Kidney (tissue), 14 donors: ENCODE results near the gene BLCAP. TPM values are rescaled to one million over a fixed set of nuclear protein-coding genes. Genes with fewer than 3 reads are reported as not detected.

ENCODE experiments used
- DNase-seq, 5 donors: peaks; one replicate each; pipeline ENCODE4 v3.0.0-alpha.2; 2013 to 2020
- FAIRE-seq: peaks from 2 replicates; lab custom pipeline; 2012; peaks lifted over from hg19 to GRCh38; lab: Jason Lieb, UNC
- H3K27ac ChIP-seq, 2 donors: one replicate each; pipeline ENCODE4 v1.7.0; 2013; ENCODE audit warnings: low read depth in 2 of 2, low read length in 2 of 2, inconsistent platforms in 1 of 2
- H3K27me3 ChIP-seq: one replicate; pipeline ENCODE4 v1.7.1; 2013; ENCODE audit warnings: low read length, inconsistent platforms; ENCODE audit not compliant: control insufficient read depth, insufficient read depth
- H3K36me3 ChIP-seq, 3 donors: one replicate each; pipeline versions ENCODE4 v1.7.0 to v1.7.1; 2013; ENCODE audit warnings: low read length in 3 of 3, control low read depth in 1 of 3, inconsistent platforms in 1 of 3; ENCODE audit not compliant: insufficient read depth in 3 of 3, control insufficient read depth in 2 of 3
- H3K4me1 ChIP-seq, 3 donors: one replicate each; pipeline versions ENCODE4 v1.7.0 to v1.7.1; 2013; ENCODE audit warnings: low read length in 3 of 3, inconsistent platforms in 1 of 3, low read depth in 1 of 3; ENCODE audit not compliant: control insufficient read depth in 2 of 3, insufficient read depth in 2 of 3
- H3K4me3 ChIP-seq, 3 donors: one replicate each; pipeline versions ENCODE4 v1.7.0 to v1.8.1; 2013; ENCODE audit warnings: low read length in 3 of 3, control low read depth in 1 of 3, inconsistent platforms in 1 of 3
- H3K9ac ChIP-seq, 3 donors: one replicate each; pipeline versions ENCODE4 v1.7.0 to v1.7.1; 2013; ENCODE audit warnings: low read length in 3 of 3, control low read depth in 1 of 3, inconsistent platforms in 1 of 3
- H3K9me3 ChIP-seq, 3 donors: one replicate each; pipeline versions ENCODE4 v1.7.0 to v1.7.1; 2013; ENCODE audit warnings: low read length in 3 of 3, control low read depth in 1 of 3, inconsistent platforms in 1 of 3; ENCODE audit not compliant: control insufficient read depth in 2 of 3, insufficient read depth in 1 of 3
- CTCF ChIP-seq: IDR thresholded peaks from 3 replicates; pipeline ENCODE4 v1.5.1; 2012; ENCODE audit warnings: mild to moderate bottlenecking, moderate library complexity, borderline replicate concordance; ENCODE audit not compliant: insufficient read depth; ENCODE audit errors: extremely low read depth
- intact Hi-C: fragments of 100-400 bp; cut with DNase I; formaldehyde crosslinking; loops from one replicate; pipeline ENCODE4 v1.11.1; 2022
- polyA plus RNA-seq: library from polyadenylated mRNA; stranded (reverse); fragments of 350-450 nt; fragmentation: Illumina TruSeq; extraction: RNeasy Lipid Tissue Mini Kit (QIAGEN cat#74804); gene quantifications from one replicate; pipeline ENCODE4 v1.2.3, GENCODE V29; 2014; ENCODE audit warnings: low read depth, low replicate concordance; ENCODE audit not compliant: insufficient read depth
- total RNA-seq: library from RNA; stranded (reverse); fragmentation: NEBNext Ultra II Directional; extraction: Animal tissue kit (Norgen Biotek cat#: 25700); gene quantifications from one replicate; pipeline ENCODE4 v1.2.1, GENCODE V29; 2021
- donor health status: control.
- donor health status: control.
- donor health status: control.
- donor health status: control.
- donor health status: control.
- donor health status: DM: yes; HTN: yes; CAD: no.
- donor health status: Normal renal cell carcinoma (clear cell type).

The BLCAP gene
- total and polyA plus RNA-seq, 2 donors from 2014 or later, result 76.1 to 106 TPM

- TF ChIP-seq CTCF, result no peak
- Histone ChIP-seq H3K27ac (no peak overlapping the region), H3K9ac (no peak overlapping the region), H3K4me1 (peaks cover 0 to 4% (median 0%) of the 10 kb centered on the region in 3 donors), H3K36me3 (no peaks in the 10 kb centered on the region), H3K27me3 (no peaks in the 10 kb centered on the region), H3K9me3 (no peaks in the 10 kb centered on the region), H3K4me3 (no peak overlapping the region)
- FAIRE-seq (no peak), DNase-seq (peak in 1 of 5 donors; percentile 15)
- intact Hi-C loops, result loop anchor here (5.0 kb wide), 1 partner anchor 265 kb away; no protein-coding TSS in a partner anchor
Measured at GRCh38 chr20:37531856-37532255, 4.2 kb upstream of the BLCAP start.

- H3K4me1 ChIP-seq, result peaks cover 0 to 7% (median 3%) of the 10 kb centered on the region in 3 donors
- H3K9me3 ChIP-seq, result no peaks in the 10 kb centered on the region
- H3K4me3 ChIP-seq, result no peak overlapping the region
- no peak overlapping the region for H3K9ac ChIP-seq
- no peak for TF ChIP-seq CTCF
- DNase-seq (no peak), FAIRE-seq (no peak)
- H3K27me3 ChIP-seq, result no peaks in the 10 kb centered on the region
- H3K36me3 ChIP-seq, result no peaks in the 10 kb centered on the region
- intact Hi-C loops, result loop anchor here (5.0 kb wide), 1 partner anchor 263 kb away; no protein-coding TSS in a partner anchor
- H3K27ac ChIP-seq, result no peak overlapping the region
Measured at GRCh38 chr20:37530696-37531095, 3.0 kb upstream of the BLCAP start.

GRCh38 chr20:37529968-37530600, 2.4 kb upstream of the BLCAP start:
- H3K27me3 ChIP-seq, result no peaks in the 10 kb centered on the region
- intact Hi-C loops, result loop anchor here (5.0 kb wide), 1 partner anchor 263 kb away; no protein-coding TSS in a partner anchor
- H3K4me1 ChIP-seq, result peaks cover 2 to 13% (median 3%) of the 10 kb centered on the region in 3 donors
- no peak overlapping the region for H3K4me3 ChIP-seq
- TF ChIP-seq CTCF, result no peak
- no peaks in the 10 kb centered on the region for H3K36me3 ChIP-seq
- DNase-seq (peak in 1 of 5 donors; percentile 24), FAIRE-seq (no peak)
- H3K9me3 ChIP-seq, result no peaks in the 10 kb centered on the region
- no peak overlapping the region for H3K27ac ChIP-seq
- no peak overlapping the region for H3K9ac ChIP-seq
